ENCODE data around the gene SLC26A1. TPM values are rescaled to one million over a fixed set of nuclear protein-coding genes. Genes with fewer than 3 reads are reported as not detected.

The SLC26A1 gene
- total RNA-seq, 1 donor from 2014 or later: 0.75 TPM

GRCh38 chr4:1031346-1031745 lies 38.1 kb upstream of the SLC26A1 start:
- Mint-ChIP-seq H3K27ac (ENCODE audit: unreplicated experiment) (no peak overlapping the region), H3K36me3 (ENCODE audit: low read depth) (no peaks in the 10 kb centered on the region), H3K4me3 (ENCODE audit: unreplicated experiment) (no peak overlapping the region), H3K27me3 (ENCODE audit: low read depth) (no peaks in the 10 kb centered on the region), H3K4me1 (ENCODE audit: low read depth) (peaks cover 9% of the 10 kb centered on the region), H3K9me3 (ENCODE audit: low read depth) (no peaks in the 10 kb centered on the region)
- TF ChIP-seq CTCF (IDR thresholded peaks at IDR 0.05): no peak
- no peak for DNase-seq (ENCODE audit: low spot score)

- Mint-ChIP-seq H3K4me1 (ENCODE audit: low read depth) (peaks cover 7% of the 10 kb centered on the region), H3K36me3 (ENCODE audit: low read depth) (peaks cover 2% of the 10 kb centered on the region), H3K27me3 (ENCODE audit: low read depth) (no peaks in the 10 kb centered on the region), H3K27ac (ENCODE audit: unreplicated experiment) (no peak overlapping the region), H3K4me3 (ENCODE audit: unreplicated experiment) (no peak overlapping the region), H3K9me3 (ENCODE audit: low read depth) (no peaks in the 10 kb centered on the region)
- no peak for TF ChIP-seq CTCF (IDR thresholded peaks at IDR 0.05)
- no peak for DNase-seq (ENCODE audit: low spot score)
Observed at GRCh38 chr4:1030559-1030958, 37.4 kb upstream of the SLC26A1 start.

- H3K36me3 Mint-ChIP-seq (ENCODE audit: low read depth): peaks cover 6% of the 10 kb centered on the region
- H3K4me3 Mint-ChIP-seq (ENCODE audit: unreplicated experiment): no peak overlapping the region
- TF ChIP-seq CTCF (IDR thresholded peaks at IDR 0.05): no peak
- H3K4me1 Mint-ChIP-seq (ENCODE audit: low read depth): peaks cover 4% of the 10 kb centered on the region
- no peaks in the 10 kb centered on the region for H3K9me3 Mint-ChIP-seq (ENCODE audit: low read depth)
- H3K27ac Mint-ChIP-seq (ENCODE audit: unreplicated experiment): no peak overlapping the region
- H3K27me3 Mint-ChIP-seq (ENCODE audit: low read depth): no peaks in the 10 kb centered on the region
- DNase-seq (ENCODE audit: low spot score): no peak
Observed at GRCh38 chr4:1030031-1030430, 36.8 kb upstream of the SLC26A1 start.

GRCh38 chr4:1029529-1029928 lies 36.3 kb upstream of the SLC26A1 start:
- Mint-ChIP-seq H3K4me3 (ENCODE audit: unreplicated experiment) (no peak overlapping the region), H3K36me3 (ENCODE audit: low read depth) (peaks cover 8% of the 10 kb centered on the region), H3K9me3 (ENCODE audit: low read depth) (no peaks in the 10 kb centered on the region), H3K27me3 (ENCODE audit: low read depth) (no peaks in the 10 kb centered on the region), H3K4me1 (ENCODE audit: low read depth) (peaks cover 4% of the 10 kb centered on the region), H3K27ac (ENCODE audit: unreplicated experiment) (no peak overlapping the region)
- DNase-seq (ENCODE audit: low spot score): no peak
- no peak for TF ChIP-seq CTCF (IDR thresholded peaks at IDR 0.05)

- Mint-ChIP-seq H3K4me3 (ENCODE audit: unreplicated experiment) (no peak overlapping the region), H3K27me3 (ENCODE audit: low read depth) (no peaks in the 10 kb centered on the region), H3K27ac (ENCODE audit: unreplicated experiment) (no peak overlapping the region), H3K4me1 (ENCODE audit: low read depth) (peaks cover 4% of the 10 kb centered on the region), H3K9me3 (ENCODE audit: low read depth) (no peaks in the 10 kb centered on the region), H3K36me3 (ENCODE audit: low read depth) (peaks cover 8% of the 10 kb centered on the region)
- no peak for TF ChIP-seq CTCF (IDR thresholded peaks at IDR 0.05)
- no peak for DNase-seq (ENCODE audit: low spot score)
Observed at GRCh38 chr4:1028574-1029220, 35.5 kb upstream of the SLC26A1 start.

Data from chondrocyte (in vitro differentiated cells).